ENCODE measurements around the gene C1GALT1. TPM values are rescaled to one million over a fixed set of nuclear protein-coding genes. Genes with fewer than 3 reads are reported as not detected.

Gene C1GALT1
- total RNA-seq, 1 experiment from 2014 or later, result 27.2 TPM

GRCh38 chr7:7237978-7238267 is 55.6 kb downstream of the C1GALT1 start:
- CTCF ChIA-PET, result no interaction called here
- no peak overlapping the region for H3K9ac ChIP-seq (ENCODE audit: low read length)
- H3K27me3 ChIP-seq (ENCODE audit: insufficient read depth, low read length), result no peaks in the 10 kb centered on the region
- peaks cover 12% of the 10 kb centered on the region; the same call in 1 of the 2 replicates for H3K79me2 ChIP-seq (ENCODE audit: insufficient read depth, low read length)
- POLR2A ChIA-PET, result no interaction called here
- no peak for ATAC-seq
- H3K4me3 ChIP-seq (replicated peaks in 1 of 2; ENCODE audit: low read depth in 1 of 2, low read length in 2 of 2), result no peak overlapping the region
- no peak overlapping the region for H3K27ac ChIP-seq (ENCODE audit: low read depth, low read length)
- no peak overlapping the region for H2AFZ ChIP-seq (ENCODE audit: low read depth, low read length, poor library complexity, severe bottlenecking)
- H4K20me1 ChIP-seq (ENCODE audit: insufficient read depth), result no peaks in the 10 kb centered on the region
- H3K9me2 ChIP-seq (ENCODE audit: insufficient read depth), result no peaks in the 10 kb centered on the region
- H3K4me1 ChIP-seq (ENCODE audit: control insufficient read depth in 1 of 2, insufficient read depth in 2 of 2, low read length in 2 of 2), result no peaks in the 10 kb centered on the region
- TF ChIP-seq EGR1 (IDR thresholded peaks at IDR 0.05; ENCODE audit: low read depth) (no peak), SP1 (IDR thresholded peaks at IDR 0.05; ENCODE audit: low read depth) (no peak), CTCF (IDR thresholded peaks at IDR 0.05 in 2 of 3, conservative IDR thresholded peaks at IDR 0.05 in 1 of 3; ENCODE audit: borderline replicate concordance in 1 of 3, insufficient read depth in 1 of 3, low read depth in 2 of 3, low read length in 2 of 3) (no peak), ZBTB33 (IDR thresholded peaks at IDR 0.05; ENCODE audit: extremely low read depth, insufficient replicate concordance, low read length) (no peak), EZH2 (IDR thresholded peaks at IDR 0.05) (no peak), JUND (IDR thresholded peaks at IDR 0.05) (no peak), REST (IDR thresholded peaks at IDR 0.05; ENCODE audit: low read depth) (no peak), POLR2A (IDR thresholded peaks at IDR 0.05; ENCODE audit: borderline replicate concordance, extremely low read depth, insufficient read depth, insufficient read length) (no peak), SRF (IDR thresholded peaks at IDR 0.05; ENCODE audit: low read depth) (no peak), ELF1 (IDR thresholded peaks at IDR 0.05; ENCODE audit: borderline replicate concordance, low read depth) (no peak), EZH2phosphoT487 (IDR thresholded peaks at IDR 0.05; ENCODE audit: borderline replicate concordance) (no peak), ATF3 (IDR thresholded peaks at IDR 0.05) (no peak), YY1 (IDR thresholded peaks at IDR 0.05; ENCODE audit: extremely low read depth, insufficient replicate concordance, low read depth, low read length) (no peak)
- H3K9me3 ChIP-seq (ENCODE audit: control insufficient read depth in 1 of 2, insufficient read depth in 1 of 2, low read depth in 1 of 2, low read length in 2 of 2), result no peaks in the 10 kb centered on the region
- H3K36me3 ChIP-seq (ENCODE audit: control insufficient read depth in 1 of 2, insufficient read depth in 2 of 2, low read length in 2 of 2), result peaks cover 0 to 5% of the 10 kb centered on the region in 2 experiments; a peak in 1 of 4 replicates
- no TSS peak for BruUV-seq (replicated peaks)
- RAD21 ChIA-PET (ENCODE audit: low non-redundant PET in 1 of 2, low total read pairs in 2 of 2, uncharacterized antibody in 2 of 2, unreplicated experiment in 2 of 2), result no interaction called here
- no peak overlapping the region for H3K4me2 ChIP-seq (ENCODE audit: low read length)
- no peak for DNase-seq (ENCODE audit: low read depth, low spot score)
- intact Hi-C loops (cut with micrococcal nuclease), result no loop called here

Data from HCT116 (cell line).